Lower leg skin (tissue), 4 donors: ENCODE measurements around the gene HHEX. TPM values are rescaled to one million over a fixed set of nuclear protein-coding genes. Genes with fewer than 3 reads are reported as not detected.

Source experiments
- DNase-seq, 2 donors: peaks; one replicate each; pipeline ENCODE4 v3.0.0-alpha.2; 2019; ENCODE audit warnings: low spot score in 2 of 2
- H3K4me3 ChIP-seq: fragments of 200-600 bp; sonication (generic); 2 replicates; pipeline ENCODE4 v1.5.1; 2017; ENCODE audit warnings: mild to moderate bottlenecking, low read depth; ENCODE audit not compliant: poor library complexity, severe bottlenecking
- CTCF ChIP-seq, 3 donors: fragments of 450-650 bp; IDR thresholded peaks; one replicate each; pipeline ENCODE4 v1.5.1; 2016; ENCODE audit warnings: antibody characterized with exemption in 3 of 3, mild to moderate bottlenecking in 3 of 3, moderate library complexity in 2 of 3
- POLR2A ChIP-seq, 2 donors: fragments of 450-650 bp; IDR thresholded peaks; one replicate each; pipeline ENCODE4 v1.6.1; 2016 to 2017; ENCODE audit warnings: antibody characterized with exemption in 2 of 2, mild to moderate bottlenecking in 1 of 2, moderate library complexity in 1 of 2
- WGBS, 2 donors: methylation state at CpG; one replicate each; pipeline ENCODE4 v1.1.5; 2018; 5-methylcytosine and 5-hydroxymethylcytosine counted together
- intact Hi-C: fragments of 100-400 bp; cut with DNase I; formaldehyde crosslinking; loops from one replicate; pipeline ENCODE4 v1.15.0; 2023; ENCODE audit warnings: low total_unique reads
- total RNA-seq, 4 donors: library from RNA; depleted of rRNA; stranded (reverse); fragments of >200 nt; gene quantifications; one replicate each; pipeline ENCODE4 v1.1.0, GENCODE V29; 2016

Gene HHEX
- total RNA-seq, 4 donors from 2014 or later: 1.0 to 3.8 (median 2.7) TPM

GRCh38 chr10:92656266-92656961 lies 33.3 kb upstream of the HHEX start:
- intact Hi-C loops: no loop called here
- 76 to 80% methylated on average over 7 of the region's 7 CpGs for WGBS, 2 donors
- TF ChIP-seq POLR2A (IDR thresholded peaks at IDR 0.05) (no peak), CTCF (IDR thresholded peaks at IDR 0.05) (no peak)
- H3K4me3 ChIP-seq: no peak overlapping the region
- DNase-seq: no peak

DNA sequence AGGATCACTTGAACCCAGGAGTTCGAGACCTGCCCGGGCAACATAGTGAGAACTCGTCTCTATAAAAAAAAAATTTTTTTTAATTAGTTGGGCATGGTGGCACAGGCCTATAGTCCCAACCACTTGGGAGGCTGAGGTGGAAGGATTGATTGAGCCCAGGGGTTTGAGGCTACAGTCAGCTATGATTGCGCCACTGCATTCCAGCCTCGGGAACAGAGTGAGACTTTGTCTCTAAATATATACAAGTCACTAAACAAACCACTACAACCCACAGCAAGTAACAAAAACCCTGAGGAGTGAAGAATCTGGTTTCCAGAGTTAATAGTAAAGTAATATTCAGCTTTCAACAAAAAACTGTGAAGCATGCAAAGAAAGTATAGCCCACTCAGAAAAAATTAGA lies 32.7 kb upstream of the HHEX start:
- no peak overlapping the region for H3K4me3 ChIP-seq
- no peak for DNase-seq
- intact Hi-C loops: no loop called here
- no peak for TF ChIP-seq CTCF (IDR thresholded peaks at IDR 0.05)
- TF ChIP-seq POLR2A (IDR thresholded peaks at IDR 0.05): no peak
- 88 to 91% methylated on average over 5 of the region's 5 CpGs for WGBS, 2 donors

DNA sequence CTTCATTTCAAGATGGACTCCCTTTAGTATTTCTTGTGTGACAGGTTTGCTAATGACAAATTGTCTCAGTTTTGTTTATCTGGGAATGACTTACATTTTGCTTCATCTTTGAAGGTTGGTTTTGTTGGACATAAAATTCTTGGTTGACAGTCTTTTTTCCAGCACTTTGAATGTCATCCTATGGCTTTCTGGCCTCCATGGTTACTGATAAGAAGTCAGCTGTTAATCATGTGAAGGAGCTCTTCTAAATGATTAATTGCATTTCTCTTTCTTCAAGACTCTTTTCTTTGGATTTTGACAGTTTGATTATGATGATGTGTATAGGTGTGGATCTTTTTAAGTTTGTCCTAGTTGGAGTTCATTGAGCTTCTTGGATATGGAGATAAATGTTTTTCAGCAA lies 26.9 kb upstream of the HHEX start:
- intact Hi-C loops: no loop called here
- DNase-seq: no peak
- no peak overlapping the region for H3K4me3 ChIP-seq
- TF ChIP-seq CTCF (IDR thresholded peaks at IDR 0.05) (no peak), POLR2A (IDR thresholded peaks at IDR 0.05) (no peak)

- DNase-seq: no peak
- intact Hi-C loops: no loop called here
- no peak for TF ChIP-seq CTCF (IDR thresholded peaks at IDR 0.05)
- TF ChIP-seq POLR2A (IDR thresholded peaks at IDR 0.05): no peak
- H3K4me3 ChIP-seq: no peak overlapping the region
Measured at GRCh38 chr10:92664322-92664721, 25.4 kb upstream of the HHEX start.

- WGBS, 2 donors: 96% methylated on average over 6 of the region's 6 CpGs
Measured at GRCh38 chr10:92667078-92667477, 22.7 kb upstream of the HHEX start.

More at GRCh38 chr10:92667078-92667477, 22.7 kb upstream of the HHEX start:
- intact Hi-C loops: no loop called here
- no peak for DNase-seq
- no peak overlapping the region for H3K4me3 ChIP-seq
- no peak for TF ChIP-seq CTCF (IDR thresholded peaks at IDR 0.05)
- TF ChIP-seq POLR2A (IDR thresholded peaks at IDR 0.05): no peak
